SK-N-SH treated with all-trans-retinoic acid at 6 μM for 48 hours (cell line): ENCODE results near the gene KLK6.
A peak's percentile ranks its signal among the peaks of the same experiment; 100 is the strongest.

Source experiments
- ATAC-seq: fragments of 200-7000 bp; cut with Tn5 transposase; 3 replicates; pipeline ENCODE4 v1.9.1; 2020; ENCODE audit warnings: mild to moderate bottlenecking, moderate library complexity
- ARNTL ChIP-seq: fragments of 450-650 bp; formaldehyde crosslinking; IDR thresholded peaks from 2 replicates; pipeline ENCODE4 v1.5.0; 2020; ENCODE audit warnings: low read depth, mild to moderate bottlenecking, moderate library complexity, borderline replicate concordance
- BACH2 ChIP-seq: fragments of 250-450 bp; sonication (Bioruptor Pico); IDR thresholded peaks from 2 replicates; pipeline ENCODE4 v1.9.0; 2021; ENCODE audit warnings: mild to moderate bottlenecking, borderline replicate concordance
- GLIS3 ChIP-seq: fragments of 250-450 bp; sonication (Bioruptor Pico); IDR thresholded peaks from 2 replicates; pipeline ENCODE4 v1.5.0; 2020; ENCODE audit warnings: mild to moderate bottlenecking, moderate library complexity
- OSR1 ChIP-seq: fragments of 250-450 bp; sonication (Bioruptor Pico); IDR thresholded peaks from 2 replicates; pipeline ENCODE4 v1.8.0; 2022; ENCODE audit warnings: moderate library complexity, mild to moderate bottlenecking, inconsistent platforms
- PPARA ChIP-seq: fragments of 250-450 bp; sonication (Bioruptor Pico); IDR thresholded peaks from 2 replicates; pipeline ENCODE4 v1.5.0; 2020; ENCODE audit warnings: mild to moderate bottlenecking, borderline replicate concordance
- SNAI2 ChIP-seq: fragments of 250-450 bp; sonication (Bioruptor Pico); IDR thresholded peaks from 2 replicates; pipeline ENCODE4 v1.5.0; 2020; ENCODE audit warnings: mild to moderate bottlenecking, moderate library complexity
- TCF4 ChIP-seq: fragments of 250-450 bp; sonication (Bioruptor Pico); IDR thresholded peaks from 2 replicates; pipeline ENCODE4 v1.8.0; 2021; ENCODE audit warnings: mild to moderate bottlenecking, moderate library complexity, borderline replicate concordance
- ZC3H10 ChIP-seq: fragments of 250-450 bp; sonication (Bioruptor Pico); IDR thresholded peaks from 2 replicates; pipeline ENCODE4 v1.5.1; 2021; ENCODE audit warnings: mild to moderate bottlenecking, moderate library complexity
- ZFP30 ChIP-seq: fragments of 450-650 bp; formaldehyde crosslinking; IDR thresholded peaks from 2 replicates; pipeline ENCODE4 v1.5.0; 2022; ENCODE audit warnings: mild to moderate bottlenecking, moderate library complexity
- ZNF565 ChIP-seq: fragments of 450-650 bp; formaldehyde crosslinking; conservative IDR thresholded peaks from 2 replicates; pipeline ENCODE4 v1.5.0; 2020; ENCODE audit warnings: low read depth, mild to moderate bottlenecking, moderate library complexity
- ZNF70 ChIP-seq: fragments of 450-650 bp; formaldehyde crosslinking; IDR thresholded peaks from 2 replicates; pipeline ENCODE4 v1.5.0; 2020; ENCODE audit warnings: mild to moderate bottlenecking, moderate library complexity
- ZNF8 ChIP-seq: fragments of 450-650 bp; formaldehyde crosslinking; IDR thresholded peaks from 2 replicates; pipeline ENCODE4 v1.5.0; 2020; ENCODE audit warnings: mild to moderate bottlenecking, moderate library complexity
- TF ChIP-seq, protein P1 (sequence below): fragments of 250-450 bp; sonication (Bioruptor Pico); IDR thresholded peaks from 2 replicates; pipeline ENCODE4 v1.5.0; 2020; ENCODE audit warnings: mild to moderate bottlenecking, moderate library complexity
- TF ChIP-seq, protein P2 (sequence below): fragments of 250-450 bp; sonication (Bioruptor Pico); IDR thresholded peaks from 2 replicates; pipeline ENCODE4 v1.5.1; 2021; ENCODE audit warnings: mild to moderate bottlenecking, moderate library complexity
- TF ChIP-seq, protein P3 (sequence below): fragments of 250-450 bp; sonication (Bioruptor Pico); IDR thresholded peaks from 2 replicates; pipeline ENCODE4 v1.5.1; 2020; ENCODE audit warnings: low read depth, mild to moderate bottlenecking, moderate library complexity

KLK6 gene

DNA sequence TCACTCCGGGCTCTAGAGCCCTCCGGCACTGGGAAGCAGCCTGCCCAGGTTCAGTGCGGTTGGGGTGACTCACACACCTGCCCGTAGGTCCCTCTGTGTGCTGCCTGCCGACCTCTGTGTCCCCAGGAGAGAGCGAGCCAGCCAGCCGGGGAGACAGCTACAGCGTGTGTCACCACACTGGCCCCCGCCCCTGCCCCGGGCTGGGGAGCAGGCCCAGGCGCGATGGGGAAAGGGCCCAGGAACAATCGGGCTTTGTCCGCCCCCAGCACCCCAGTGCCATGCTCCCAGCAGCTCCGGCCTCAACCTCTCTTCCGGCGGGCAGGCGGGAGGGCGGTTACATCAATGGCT is at the start of gene KLK6:
KLK6 (minus strand) TSS at position 179 of the 348 bp plus-strand sequence. CDS start 1,487 bp downstream, outside the sequence.
- no peak for ATAC-seq
- TF ChIP-seq ZNF8 (no peak), BACH2 (CRISPR knock-in tag) (no peak), ZNF565 (CRISPR knock-in tag) (no peak), ZC3H10 (no peak)
- TF ChIP-seq, all 23 proteins: peak for 0

DNA sequence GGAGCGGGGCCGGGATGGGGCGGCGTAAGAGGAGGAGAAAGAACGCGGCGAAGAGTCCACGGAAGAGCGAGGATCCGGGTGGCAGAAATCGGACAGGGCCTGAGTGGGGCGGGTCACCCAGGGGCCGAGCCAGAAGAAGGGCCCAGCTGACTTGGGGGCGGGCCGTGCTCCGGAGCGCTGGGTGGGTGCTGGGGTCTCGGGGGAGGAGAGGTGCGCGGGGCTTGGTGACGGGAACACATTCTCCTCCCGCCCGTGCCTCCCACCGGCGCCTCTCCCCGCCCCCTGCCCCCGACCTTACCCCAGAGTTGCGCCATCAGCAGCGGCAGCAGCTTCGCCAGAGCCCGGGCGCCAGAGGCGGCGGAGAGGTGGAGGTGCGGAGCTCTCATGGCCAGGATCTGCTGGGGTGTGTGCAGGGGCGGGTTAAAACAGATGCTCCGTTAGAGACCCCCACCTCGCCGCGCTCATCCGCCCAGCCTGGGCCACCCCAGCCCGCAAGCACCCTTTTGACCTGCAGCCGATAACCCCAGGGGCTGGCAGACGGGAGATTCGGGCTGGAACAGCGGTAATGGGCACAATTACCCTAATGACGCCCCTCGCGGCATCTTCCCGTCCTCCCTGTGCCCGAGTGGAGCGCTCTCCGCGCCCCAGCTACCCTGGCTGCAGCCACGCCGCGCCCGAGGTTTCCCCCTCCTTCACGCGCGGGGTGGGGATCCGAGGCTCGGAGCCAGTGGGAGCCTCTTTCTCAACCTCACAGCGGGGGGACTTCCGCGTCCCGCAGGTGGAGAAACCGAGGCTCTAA is 49.6 kb upstream of the KLK6 start:
- TF ChIP-seq TCF4 (CRISPR knock-in tag) = no peak
- no peak for TF ChIP-seq BACH2 (CRISPR knock-in tag)
- TF ChIP-seq, protein P1, sequence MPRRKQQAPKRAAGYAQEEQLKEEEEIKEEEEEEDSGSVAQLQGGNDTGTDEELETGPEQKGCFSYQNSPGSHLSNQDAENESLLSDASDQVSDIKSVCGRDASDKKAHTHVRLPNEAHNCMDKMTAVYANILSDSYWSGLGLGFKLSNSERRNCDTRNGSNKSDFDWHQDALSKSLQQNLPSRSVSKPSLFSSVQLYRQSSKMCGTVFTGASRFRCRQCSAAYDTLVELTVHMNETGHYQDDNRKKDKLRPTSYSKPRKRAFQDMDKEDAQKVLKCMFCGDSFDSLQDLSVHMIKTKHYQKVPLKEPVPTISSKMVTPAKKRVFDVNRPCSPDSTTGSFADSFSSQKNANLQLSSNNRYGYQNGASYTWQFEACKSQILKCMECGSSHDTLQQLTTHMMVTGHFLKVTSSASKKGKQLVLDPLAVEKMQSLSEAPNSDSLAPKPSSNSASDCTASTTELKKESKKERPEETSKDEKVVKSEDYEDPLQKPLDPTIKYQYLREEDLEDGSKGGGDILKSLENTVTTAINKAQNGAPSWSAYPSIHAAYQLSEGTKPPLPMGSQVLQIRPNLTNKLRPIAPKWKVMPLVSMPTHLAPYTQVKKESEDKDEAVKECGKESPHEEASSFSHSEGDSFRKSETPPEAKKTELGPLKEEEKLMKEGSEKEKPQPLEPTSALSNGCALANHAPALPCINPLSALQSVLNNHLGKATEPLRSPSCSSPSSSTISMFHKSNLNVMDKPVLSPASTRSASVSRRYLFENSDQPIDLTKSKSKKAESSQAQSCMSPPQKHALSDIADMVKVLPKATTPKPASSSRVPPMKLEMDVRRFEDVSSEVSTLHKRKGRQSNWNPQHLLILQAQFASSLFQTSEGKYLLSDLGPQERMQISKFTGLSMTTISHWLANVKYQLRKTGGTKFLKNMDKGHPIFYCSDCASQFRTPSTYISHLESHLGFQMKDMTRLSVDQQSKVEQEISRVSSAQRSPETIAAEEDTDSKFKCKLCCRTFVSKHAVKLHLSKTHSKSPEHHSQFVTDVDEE (CRISPR knock-in tag) = no peak
- TF ChIP-seq ARNTL (CRISPR knock-in tag) = no peak
- TF ChIP-seq, protein P2, sequence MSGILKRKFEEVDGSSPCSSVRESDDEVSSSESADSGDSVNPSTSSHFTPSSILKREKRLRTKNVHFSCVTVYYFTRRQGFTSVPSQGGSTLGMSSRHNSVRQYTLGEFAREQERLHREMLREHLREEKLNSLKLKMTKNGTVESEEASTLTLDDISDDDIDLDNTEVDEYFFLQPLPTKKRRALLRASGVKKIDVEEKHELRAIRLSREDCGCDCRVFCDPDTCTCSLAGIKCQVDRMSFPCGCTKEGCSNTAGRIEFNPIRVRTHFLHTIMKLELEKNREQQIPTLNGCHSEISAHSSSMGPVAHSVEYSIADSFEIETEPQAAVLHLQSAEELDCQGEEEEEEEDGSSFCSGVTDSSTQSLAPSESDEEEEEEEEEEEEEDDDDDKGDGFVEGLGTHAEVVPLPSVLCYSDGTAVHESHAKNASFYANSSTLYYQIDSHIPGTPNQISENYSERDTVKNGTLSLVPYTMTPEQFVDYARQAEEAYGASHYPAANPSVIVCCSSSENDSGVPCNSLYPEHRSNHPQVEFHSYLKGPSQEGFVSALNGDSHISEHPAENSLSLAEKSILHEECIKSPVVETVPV (CRISPR knock-in tag) = no peak
- TF ChIP-seq, all 23 proteins: peak for 0
- ATAC-seq = no peak

DNA sequence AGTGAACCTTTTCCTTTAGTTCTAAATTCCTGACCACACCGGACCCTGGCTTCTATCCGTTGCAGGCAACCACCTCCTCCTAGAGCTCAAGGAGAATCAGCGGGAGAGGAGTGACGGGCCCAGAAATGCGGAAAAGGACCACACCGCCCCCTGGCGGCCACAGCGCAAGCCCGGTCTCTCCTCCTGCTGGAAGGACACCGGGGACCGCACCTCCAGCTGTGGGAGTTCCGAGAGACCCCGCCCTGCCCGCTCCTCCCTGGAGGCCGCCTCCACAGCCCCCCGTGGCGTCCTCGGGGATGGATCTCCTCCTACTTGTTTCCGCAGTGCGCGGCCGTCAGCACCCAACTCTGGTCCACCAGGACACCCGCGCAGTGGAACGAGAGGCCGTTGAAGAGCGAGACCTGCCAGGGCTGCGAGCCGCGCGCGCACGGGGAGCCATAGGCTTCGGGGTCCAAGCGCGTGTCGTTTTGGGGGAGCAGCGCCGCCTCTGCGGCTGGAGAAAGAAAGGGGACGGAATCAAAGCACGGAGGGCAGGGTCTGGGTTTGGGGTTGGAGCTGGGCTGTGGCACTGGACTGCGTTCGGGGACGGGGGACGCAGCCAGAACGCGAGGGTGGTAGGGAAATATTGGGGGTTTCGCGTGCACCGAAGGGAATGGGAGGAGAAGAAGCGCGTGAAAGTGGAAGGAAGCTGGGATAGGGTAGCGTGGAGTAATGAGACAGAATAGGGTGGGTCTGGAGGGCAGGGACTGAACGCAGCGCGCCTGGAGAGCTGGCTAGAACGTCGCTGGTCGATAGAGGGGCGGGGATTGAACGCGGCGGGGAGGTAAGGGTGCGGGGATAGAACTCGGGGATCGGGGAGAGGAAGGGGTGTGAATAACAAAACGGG is 47.6 kb upstream of the KLK6 start:
- TF ChIP-seq OSR1 (CRISPR knock-in tag) = no peak
- TF ChIP-seq, protein P2 (CRISPR knock-in tag) = no peak
- TF ChIP-seq ZNF70 = no peak
- no peak for TF ChIP-seq ZFP30
- no peak for TF ChIP-seq PPARA
- TF ChIP-seq, protein P1 (CRISPR knock-in tag) = no peak
- TF ChIP-seq ZNF565 (CRISPR knock-in tag) = no peak
- no peak for TF ChIP-seq BACH2 (CRISPR knock-in tag)
- TF ChIP-seq SNAI2 (CRISPR knock-in tag) = no peak
- TF ChIP-seq ZC3H10 = no peak
- TF ChIP-seq GLIS3 (CRISPR knock-in tag) = no peak
- TF ChIP-seq, protein P3, sequence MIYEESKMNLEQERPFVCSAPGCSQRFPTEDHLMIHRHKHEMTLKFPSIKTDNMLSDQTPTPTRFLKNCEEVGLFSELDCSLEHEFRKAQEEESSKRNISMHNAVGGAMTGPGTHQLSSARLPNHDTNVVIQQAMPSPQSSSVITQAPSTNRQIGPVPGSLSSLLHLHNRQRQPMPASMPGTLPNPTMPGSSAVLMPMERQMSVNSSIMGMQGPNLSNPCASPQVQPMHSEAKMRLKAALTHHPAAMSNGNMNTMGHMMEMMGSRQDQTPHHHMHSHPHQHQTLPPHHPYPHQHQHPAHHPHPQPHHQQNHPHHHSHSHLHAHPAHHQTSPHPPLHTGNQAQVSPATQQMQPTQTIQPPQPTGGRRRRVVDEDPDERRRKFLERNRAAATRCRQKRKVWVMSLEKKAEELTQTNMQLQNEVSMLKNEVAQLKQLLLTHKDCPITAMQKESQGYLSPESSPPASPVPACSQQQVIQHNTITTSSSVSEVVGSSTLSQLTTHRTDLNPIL (CRISPR knock-in tag) = no peak
- no peak for TF ChIP-seq ZNF8
- ATAC-seq = peak; percentile 76
